Fibroblast of the conjunctiva (primary cell): ENCODE measurements around the gene KCNN1.

ENCODE experiments used
- DNase-seq: peaks from one replicate; pipeline ENCODE4 v3.0.0-alpha.2; 2010; ENCODE audit warnings: low read depth

KCNN1 gene

DNA sequence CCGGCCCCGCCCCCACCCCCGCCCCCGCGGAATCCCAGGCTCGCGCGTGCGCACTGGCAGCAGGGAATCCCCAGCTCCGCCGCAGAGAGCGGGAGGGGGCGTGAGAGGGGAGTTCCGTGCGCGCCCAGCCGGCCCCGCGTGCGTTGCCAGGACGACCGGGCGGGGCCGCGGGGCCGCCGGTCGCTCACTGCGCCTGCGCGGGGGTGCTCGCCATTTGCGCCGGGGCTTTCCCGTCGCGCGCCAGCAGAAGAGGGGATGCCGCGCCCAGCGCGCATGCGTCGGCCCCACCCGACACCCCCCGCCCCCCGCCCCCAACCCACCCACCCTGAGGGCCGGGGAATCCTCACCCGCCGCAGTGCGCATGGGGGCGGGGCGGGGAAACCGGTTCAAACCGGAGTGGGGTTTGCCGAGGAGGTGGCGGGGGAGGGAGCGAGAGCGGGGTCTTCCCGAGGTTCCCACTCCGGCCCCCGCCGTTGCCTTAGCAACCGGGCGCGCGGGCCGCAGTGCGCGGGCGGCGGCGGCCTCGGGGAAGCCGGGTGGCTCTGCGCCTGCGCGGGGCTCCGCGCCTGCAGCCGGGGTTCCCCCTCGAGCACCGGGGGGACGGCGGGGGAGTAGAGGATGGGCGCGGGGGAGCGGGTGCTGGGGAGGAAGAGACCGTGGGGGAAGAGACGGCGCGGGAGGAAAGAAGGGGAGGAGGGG lies 18.9 kb upstream of the KCNN1 start:
- peak; percentile 89 for DNase-seq

GRCh38 chr19:17948514-17948900 lies 18.4 kb upstream of the KCNN1 start:
- DNase-seq: no peak

DNA sequence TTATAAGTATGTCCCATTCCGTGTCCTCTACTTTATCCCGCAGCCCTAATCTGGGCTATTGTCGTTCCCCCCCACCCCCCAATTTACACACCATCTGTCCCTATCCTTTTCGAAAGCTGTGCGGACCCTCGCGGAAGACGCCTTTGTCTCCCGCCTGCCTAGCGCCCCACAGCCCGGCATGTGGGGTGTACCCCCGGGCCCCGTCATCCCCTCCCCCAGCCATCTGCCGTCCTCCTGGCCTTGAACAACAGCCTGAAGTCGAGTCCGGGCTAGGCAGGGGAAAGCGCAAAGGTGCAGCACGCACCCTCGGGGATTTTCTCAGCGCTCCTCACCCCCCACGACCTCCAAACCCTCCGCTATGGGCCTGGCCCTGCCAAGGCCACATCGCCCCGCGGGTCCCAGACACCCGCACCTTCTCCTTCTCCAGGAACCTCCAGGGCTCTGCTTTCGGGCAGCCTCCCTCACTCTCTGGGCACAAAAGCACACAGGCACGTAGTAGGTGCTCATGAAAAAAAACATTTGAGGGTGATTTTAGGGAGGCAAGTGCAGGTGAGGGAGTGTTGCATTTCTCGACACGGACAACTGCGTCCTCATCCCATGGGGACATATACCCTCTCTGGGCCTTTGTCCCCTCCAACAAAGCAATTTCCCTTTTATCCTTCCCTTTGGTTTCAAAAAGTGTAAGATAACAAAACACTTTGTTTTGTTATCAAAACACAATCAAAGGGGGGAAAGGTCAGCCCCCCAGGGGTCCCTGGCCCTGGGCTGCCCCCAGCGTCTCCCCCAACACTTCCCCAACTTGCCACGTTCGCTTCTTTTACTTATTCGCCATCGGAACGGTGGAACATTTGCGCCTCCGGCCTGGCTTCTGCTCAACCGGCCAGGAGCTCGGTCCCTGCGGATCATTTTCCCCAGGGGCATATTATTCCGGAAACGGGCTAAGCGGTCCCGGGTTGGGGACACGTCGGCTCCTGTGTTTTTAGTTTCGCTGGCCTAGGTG lies 17.7 kb upstream of the KCNN1 start:
- no peak for DNase-seq

DNA sequence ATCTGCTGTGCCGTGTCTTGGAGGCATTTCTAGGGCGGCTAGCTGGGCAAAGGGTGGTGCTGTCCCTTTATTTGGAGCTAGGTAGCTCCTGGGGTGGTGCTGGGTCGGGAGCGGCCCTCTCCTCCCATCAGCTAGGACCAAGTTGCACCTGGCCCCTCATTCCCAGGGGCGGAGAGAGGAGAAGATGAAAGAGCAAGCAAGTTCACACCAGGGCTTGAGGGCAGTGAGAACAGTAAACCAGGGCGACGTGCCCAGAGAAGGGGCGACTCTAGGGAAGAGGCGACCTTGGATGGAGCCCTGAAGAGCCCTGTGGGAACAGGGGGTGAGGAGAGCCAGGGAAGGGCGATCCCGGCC lies 17.0 kb upstream of the KCNN1 start:
- no peak for DNase-seq

- no peak for DNase-seq
These were observed 16.4 kb upstream of the KCNN1 start for GRCh38 chr19:17950310-17951156.

DNA sequence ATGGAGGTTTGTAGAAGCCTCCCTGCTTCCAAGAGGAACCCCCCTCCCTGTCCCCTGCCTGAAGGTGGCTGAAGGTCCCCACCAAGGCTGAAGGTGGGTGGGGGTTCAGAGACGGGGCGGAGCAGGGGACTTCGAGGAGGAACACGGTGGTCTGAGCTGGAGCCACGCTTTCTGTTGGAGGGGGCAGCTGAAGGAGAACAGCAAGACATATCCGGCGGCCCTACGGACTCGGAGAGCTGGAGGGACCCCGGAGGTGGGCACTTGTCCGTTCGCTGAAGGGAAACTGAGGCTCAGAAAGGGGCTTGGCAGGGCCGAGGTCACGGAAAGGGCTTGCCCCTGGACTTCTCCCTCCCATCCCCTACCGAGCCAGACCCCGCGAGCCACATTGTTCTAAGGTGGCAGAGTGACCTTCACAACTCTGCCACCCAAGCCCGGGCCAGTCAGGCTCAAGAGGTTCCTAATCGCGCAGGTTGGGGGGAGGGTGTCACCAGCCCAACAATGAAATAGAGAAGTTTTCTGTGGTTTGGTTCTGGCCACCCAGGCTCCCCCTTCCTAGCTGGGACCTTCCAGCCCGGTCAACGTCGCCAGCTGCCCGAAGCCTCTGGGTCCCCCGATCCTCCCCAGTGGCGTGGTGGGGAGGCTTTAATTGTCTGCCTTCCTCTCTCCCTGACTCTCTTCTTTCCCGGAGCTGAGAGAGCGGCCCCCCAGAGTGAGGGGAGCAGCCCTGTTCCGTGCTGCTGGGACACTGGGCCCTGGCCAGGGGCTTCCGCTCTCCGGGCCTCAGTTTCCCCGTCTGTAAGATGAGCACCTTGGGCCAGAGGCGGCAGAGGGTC lies 15.5 kb upstream of the KCNN1 start:
- DNase-seq: no peak

GRCh38 chr19:17951990-17952976 lies 14.6 kb upstream of the KCNN1 start:
- DNase-seq: no peak

GRCh38 chr19:17953316-17953801 lies 13.5 kb upstream of the KCNN1 start:
- no peak for DNase-seq

- no peak for DNase-seq
These were observed 13.0 kb upstream of the KCNN1 start for GRCh38 chr19:17953869-17954268.

- no peak for DNase-seq
These were observed 12.5 kb upstream of the KCNN1 start for GRCh38 chr19:17954401-17954800.

GRCh38 chr19:17957149-17957849 lies 9.6 kb upstream of the KCNN1 start:
- DNase-seq: no peak

GRCh38 chr19:17957885-17958284 lies 9.0 kb upstream of the KCNN1 start:
- DNase-seq: no peak

DNA sequence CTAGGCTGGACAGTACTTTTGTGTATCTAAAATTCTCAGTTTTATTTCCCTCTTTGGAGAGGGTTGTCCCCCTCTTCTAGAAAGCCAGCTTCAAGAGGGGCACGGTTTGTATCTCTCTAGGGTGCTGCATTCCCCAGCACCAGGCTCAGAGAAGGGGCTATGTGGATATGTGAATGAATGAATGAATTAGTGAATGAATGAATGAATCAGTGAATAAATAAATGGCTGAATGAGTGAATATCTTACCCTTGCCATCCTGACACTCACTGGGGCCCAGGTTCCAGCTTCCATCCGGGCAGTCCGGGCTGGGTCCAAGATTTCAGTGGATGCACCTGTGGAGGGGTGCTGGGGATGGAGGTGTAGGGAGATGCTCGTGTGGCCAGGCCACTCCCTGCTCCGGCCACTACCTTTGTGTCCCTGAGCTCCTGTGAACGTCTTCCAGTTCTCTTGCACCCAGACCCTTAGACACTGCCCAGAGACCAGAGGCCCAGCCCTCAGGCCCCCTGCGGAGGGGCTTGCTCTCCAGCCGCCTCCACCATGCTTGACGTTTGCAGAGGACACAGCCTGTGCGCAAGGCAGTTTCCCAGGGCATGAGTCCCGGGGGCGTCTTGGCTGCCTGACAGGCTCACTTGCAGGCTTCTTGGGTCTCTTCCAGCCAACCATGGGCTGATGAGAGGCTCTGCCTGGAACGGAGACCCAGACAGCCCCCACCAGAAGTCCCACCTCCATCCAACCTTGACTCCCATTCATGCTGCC lies 2.8 kb upstream of the KCNN1 start:
- no peak for DNase-seq

- no peak for DNase-seq
These were observed 1.4 kb upstream of the KCNN1 start for GRCh38 chr19:17965370-17966128.

DNA sequence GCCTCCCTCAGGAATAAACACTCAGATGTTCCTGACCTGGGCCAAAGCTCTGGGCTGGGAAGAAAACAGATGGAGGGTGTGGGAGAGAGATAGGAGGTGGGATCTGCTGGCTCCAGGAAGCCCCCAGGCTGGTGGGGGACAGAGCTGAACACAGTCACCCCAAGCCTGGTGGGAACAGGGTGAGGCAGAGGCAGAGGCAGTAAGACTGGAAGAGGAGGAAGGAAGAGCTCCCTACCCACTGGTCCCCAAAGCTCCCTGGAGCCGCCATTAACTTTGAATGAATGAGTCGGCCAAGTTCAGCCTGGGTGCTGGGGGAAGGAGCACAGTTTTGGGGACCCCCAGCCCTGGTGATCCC lies 801 bp upstream of the KCNN1 start:
- DNase-seq: no peak

DNA sequence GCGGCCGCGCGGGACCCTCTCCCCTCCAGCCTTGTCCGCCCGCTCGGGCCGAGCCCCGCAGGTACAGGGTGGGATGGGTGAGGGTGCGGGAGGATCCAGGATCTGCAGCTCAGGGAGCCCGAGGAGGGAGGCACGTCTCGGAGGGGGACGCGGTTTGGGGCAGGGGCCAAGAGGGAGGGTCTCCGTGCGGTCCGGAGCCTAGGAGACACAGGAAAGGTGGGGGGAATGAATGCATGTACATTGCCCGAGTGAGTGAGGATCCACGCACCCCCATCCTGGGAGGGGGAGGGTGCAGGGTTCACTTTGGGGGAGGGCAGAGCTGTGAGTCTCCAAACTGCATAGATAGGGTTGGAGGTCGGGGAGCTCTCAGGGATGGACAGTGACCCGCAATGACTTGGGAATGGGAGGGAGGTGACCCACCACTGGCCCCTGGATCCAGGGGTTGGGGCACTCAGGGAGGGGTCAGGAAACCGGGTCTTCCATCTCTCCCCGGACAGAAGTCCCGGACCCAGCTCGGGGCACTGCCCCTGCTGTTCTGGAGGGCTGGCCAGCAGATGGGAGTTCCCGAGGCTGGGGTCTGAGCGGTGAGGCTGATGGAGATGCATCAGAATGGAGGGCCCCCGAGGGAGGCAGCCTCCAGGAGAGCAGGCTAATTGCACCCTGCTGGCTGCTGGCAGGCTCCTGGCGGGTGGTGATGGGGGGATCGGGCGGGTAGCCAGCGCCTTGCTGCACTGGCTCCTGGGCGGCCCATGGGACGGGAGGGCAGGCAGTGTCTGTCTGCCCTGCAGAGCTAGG lies 547 bp downstream of the KCNN1 start:
- DNase-seq: no peak

DNA sequence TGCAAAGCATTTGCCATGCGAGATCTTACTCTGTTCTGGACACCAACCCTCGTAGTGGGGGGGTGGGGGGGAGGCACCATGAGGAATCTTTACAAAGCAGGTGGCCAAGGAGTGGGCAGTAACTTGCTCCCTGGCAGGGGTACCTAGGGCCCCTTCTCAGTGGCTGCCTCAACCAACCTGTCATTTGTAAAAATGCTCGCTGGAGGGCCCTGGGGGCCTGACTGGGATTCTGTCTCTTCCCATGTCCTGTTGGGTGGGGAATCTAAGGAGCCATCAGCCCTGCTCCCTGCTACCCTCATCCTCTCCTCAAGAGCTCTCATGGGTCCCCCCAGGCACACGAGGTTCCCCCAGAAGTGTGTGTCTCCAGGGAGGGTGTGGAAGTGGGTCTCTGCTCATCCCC lies 1.5 kb downstream of the KCNN1 start:
- no peak for DNase-seq
